Right renal pelvis (tissue), 4 donors: Measurements from ENCODE around the gene GSS. TPM values are rescaled to one million over a fixed set of nuclear protein-coding genes. Genes with fewer than 3 reads are reported as not detected.

ENCODE experiments used
- DNase-seq, 4 donors: peaks; one replicate each; pipeline ENCODE4 v3.0.0-alpha.2; 2013; ENCODE audit warnings: low read depth in 4 of 4, low spot score in 3 of 4, missing footprints in 1 of 4
- polyA plus RNA-seq, 4 donors: library from polyadenylated mRNA; unstranded; fragments of 120-200 nt; gene quantifications; one replicate each; pipeline ENCODE4 v1.2.1, GENCODE V29; 2013; ENCODE audit not compliant: insufficient read length in 4 of 4

Gene GSS
- polyA plus RNA-seq, 4 donors: 55.7 to 60.1 (median 58.0) TPM

GRCh38 chr20:34979366-34980153, 24.0 kb upstream of the GSS start:
- no peak for DNase-seq

GRCh38 chr20:34978092-34978744, 22.6 kb upstream of the GSS start:
- DNase-seq: no peak

- no peak for DNase-seq
These were observed 21.9 kb upstream of the GSS start for GRCh38 chr20:34977365-34978091.

- DNase-seq: no peak
These were observed 20.7 kb upstream of the GSS start for GRCh38 chr20:34976286-34976685.

GRCh38 chr20:34974246-34974645, 18.6 kb upstream of the GSS start:
- DNase-seq: no peak

- no peak for DNase-seq
These were observed 16.1 kb upstream of the GSS start for GRCh38 chr20:34971561-34972235.

- DNase-seq: no peak
These were observed 15.4 kb upstream of the GSS start for GRCh38 chr20:34970846-34971560.

GRCh38 chr20:34970193-34970840, 14.7 kb upstream of the GSS start:
- DNase-seq: no peak

- DNase-seq: no peak
These were observed 12.6 kb upstream of the GSS start for GRCh38 chr20:34968042-34968775.

GRCh38 chr20:34967421-34967820, 11.8 kb upstream of the GSS start:
- DNase-seq: no peak

GRCh38 chr20:34965051-34965450, 9.4 kb upstream of the GSS start:
- DNase-seq: no peak

GRCh38 chr20:34964486-34964885, 8.9 kb upstream of the GSS start:
- DNase-seq: no peak

GRCh38 chr20:34956751-34957472, 1.3 kb upstream of the GSS start:
- DNase-seq: no peak

- no peak for DNase-seq
These were observed 444 bp upstream of the GSS start for GRCh38 chr20:34956041-34956458.

- no peak for DNase-seq
These were observed 739 bp downstream of the GSS start for GRCh38 chr20:34954904-34955230.

GRCh38 chr20:34953960-34954359, 1.6 kb downstream of the GSS start:
- DNase-seq: no peak

GRCh38 chr20:34952671-34953070, 2.9 kb downstream of the GSS start:
- DNase-seq: peak in 3 of 4 donors; percentile 33 to 47 (median 43)

- DNase-seq: no peak
These were observed 4.0 kb downstream of the GSS start for GRCh38 chr20:34951652-34952051.

GRCh38 chr20:34951252-34951651, 4.4 kb downstream of the GSS start:
- DNase-seq: no peak
